ENCODE measurements around the gene RBM19. TPM values are rescaled to one million over a fixed set of nuclear protein-coding genes. Genes with fewer than 3 reads are reported as not detected.

RBM19 gene
- total and polyA plus RNA-seq, 2 of the 4 experiments (the other 2 are of a cell fraction): 18.7 to 19.2 TPM

DNA sequence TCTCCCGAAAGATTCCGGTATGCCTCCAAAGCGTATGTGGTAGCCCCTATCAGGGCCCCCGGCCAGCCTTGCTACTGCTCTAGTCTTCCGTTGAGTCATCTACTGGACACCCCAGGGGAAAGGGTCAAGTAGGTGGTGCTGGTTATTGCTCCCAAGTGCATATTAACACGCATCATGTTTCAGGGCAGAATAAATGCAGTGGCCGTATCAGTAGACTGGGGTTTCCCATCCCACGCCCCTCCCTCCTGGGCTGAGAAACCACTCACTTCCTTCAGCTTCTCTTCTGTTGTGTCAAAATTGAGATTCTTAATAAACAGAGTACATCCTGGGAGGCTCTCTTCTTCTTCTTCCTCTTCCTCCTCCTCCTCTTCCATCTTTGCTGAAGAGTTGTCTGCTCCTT, 39.3 kb downstream of the RBM19 start:
- H3K14ac ChIP-seq (replicated peaks; ENCODE audit: low read depth, low read length): no peak overlapping the region
- H2BK5ac ChIP-seq (ENCODE audit: low read depth, low read length, poor library complexity, severe bottlenecking): no peak overlapping the region
- no peak overlapping the region for H2AK9ac ChIP-seq (replicated peaks; ENCODE audit: low read depth, low read length, poor library complexity)
- H3K56ac ChIP-seq (ENCODE audit: extremely low read depth, insufficient read depth, low read length): no peak overlapping the region
- H3K79me1 ChIP-seq (ENCODE audit: low read depth in 1 of 2, low read length in 2 of 2): no peaks in the 10 kb centered on the region; a peak in 1 of 4 replicates
- ATAC-seq (ENCODE audit: low read depth) (no peak), DNase-seq (no peak)
- no peak overlapping the region for H2BK20ac ChIP-seq (ENCODE audit: low read depth, low read length)
- dilution Hi-C loops (cut with HindIII; ENCODE audit: low sequenced_read_pairs, unreplicated experiment) (no loop called here), intact Hi-C loops (cut with micrococcal nuclease) (no loop called here), in situ Hi-C loops (cut with MboI; ENCODE audit: low sequenced_read_pairs) (no loop called here)
- no peak overlapping the region for H3K4me2 ChIP-seq (ENCODE audit: low read depth, low read length)
- ChIA-PET CTCF (no interaction called here), POLR2A (ENCODE audit: unreplicated experiment) (interaction anchor here (0.6 kb wide), 1 partner anchor 128 kb away, joined by 8 read pairs; no protein-coding TSS in a partner anchor)
- H3K27ac ChIP-seq (ENCODE audit: insufficient read depth, low read length): no peak overlapping the region
- H3K4me3 ChIP-seq (ENCODE audit: insufficient read depth, low read depth, low read length): no peak overlapping the region
- no peak overlapping the region for H3K4ac ChIP-seq (ENCODE audit: low read depth, low read length)
- no CpG with 5 or more reads among the region's 8 CpGs for WGBS, 2 experiments (ENCODE audit: extremely low coverage in 2 of 2, insufficient read length in 1 of 2)
- H4K20me1 ChIP-seq (ENCODE audit: insufficient read depth, low read length): no peaks in the 10 kb centered on the region
- H3K9ac ChIP-seq (ENCODE audit: low read depth, low read length): no peak overlapping the region
- no peak overlapping the region for H4K8ac ChIP-seq (ENCODE audit: low read depth in 2 of 2, low read length in 2 of 2)
- H3K9me1 ChIP-seq (ENCODE audit: insufficient read depth, low read length): peaks cover 4% of the 10 kb centered on the region; the same call in 1 of the 2 replicates
- no peak for TF ChIP-seq RFX5 (IDR thresholded peaks at IDR 0.05; ENCODE audit: low read depth, low read length)
- H2BK120ac ChIP-seq (ENCODE audit: low read depth, low read length): no peak overlapping the region
- H3K36me3 ChIP-seq (ENCODE audit: control insufficient read depth, insufficient read depth, low read length): peaks cover 28% of the 10 kb centered on the region
- H2AFZ ChIP-seq (replicated peaks; ENCODE audit: low read length, poor library complexity): no peak overlapping the region
- H2AK5ac ChIP-seq (ENCODE audit: low read depth, low read length): no peak overlapping the region
- H3K27me3 ChIP-seq (ENCODE audit: control insufficient read depth, insufficient read depth, low read length): no peaks in the 10 kb centered on the region
- no peak overlapping the region for H4K5ac ChIP-seq (ENCODE audit: low read depth, low read length)
- no peaks in the 10 kb centered on the region for H3K4me1 ChIP-seq (ENCODE audit: control insufficient read depth, insufficient read depth, low read length)
- no peaks in the 10 kb centered on the region for H3K9me3 ChIP-seq (ENCODE audit: control insufficient read depth, insufficient read depth, low read length)
- H4K91ac ChIP-seq (ENCODE audit: insufficient read depth, low read depth, low read length): no peak overlapping the region
- no peak overlapping the region for H3K18ac ChIP-seq (ENCODE audit: low read depth, low read length)
- H3K23ac ChIP-seq (ENCODE audit: low read depth, low read length): no peak overlapping the region
- no peak overlapping the region for H2BK15ac ChIP-seq (ENCODE audit: low read depth, low read length)
- no TSS peak for BruUV-seq (replicated peaks)
